NCI-H524 treated with DMSO at 0.1 percent for 48 hours (cell line): ENCODE results near the gene FOSL2.
A peak's percentile ranks its signal among the peaks of the same experiment; 100 is the strongest.

Experiments
- DNase-seq: peaks from one replicate; lab custom pipeline; 2025; lab: John Stamatoyannopoulos, UW

FOSL2 gene

GRCh38 chr2:28395334-28396061, 2.8 kb downstream of the FOSL2 start:
- DNase-seq = peak; percentile 28

GRCh38 chr2:28397043-28397381, 4.4 kb downstream of the FOSL2 start:
- no peak for DNase-seq

- DNase-seq = no peak
Observed at GRCh38 chr2:28398101-28398834, 5.6 kb downstream of the FOSL2 start.

- no peak for DNase-seq
Observed at GRCh38 chr2:28399289-28399688, 6.6 kb downstream of the FOSL2 start.

- no peak for DNase-seq
Observed at GRCh38 chr2:28399956-28400355, 7.3 kb downstream of the FOSL2 start.

- no peak for DNase-seq
Observed at GRCh38 chr2:28400419-28400818, 7.8 kb downstream of the FOSL2 start.

GRCh38 chr2:28400921-28401320, 8.3 kb downstream of the FOSL2 start:
- no peak for DNase-seq

- no peak for DNase-seq
Observed at GRCh38 chr2:28401411-28401810, 8.8 kb downstream of the FOSL2 start.

GRCh38 chr2:28401948-28402550, 9.4 kb downstream of the FOSL2 start:
- DNase-seq = no peak

GRCh38 chr2:28403370-28403956, 10.8 kb downstream of the FOSL2 start:
- DNase-seq = no peak

GRCh38 chr2:28404086-28404485, 11.4 kb downstream of the FOSL2 start:
- DNase-seq = no peak

GRCh38 chr2:28405537-28405936, 12.9 kb downstream of the FOSL2 start:
- DNase-seq = no peak

- no peak for DNase-seq
Observed at GRCh38 chr2:28406276-28407096, 13.8 kb downstream of the FOSL2 start.

- no peak for DNase-seq
Observed at GRCh38 chr2:28407131-28407975, 14.7 kb downstream of the FOSL2 start.

GRCh38 chr2:28407976-28408690, 15.5 kb downstream of the FOSL2 start:
- DNase-seq = no peak

GRCh38 chr2:28408764-28409599, 16.3 kb downstream of the FOSL2 start:
- DNase-seq = no peak

- no peak for DNase-seq
Observed at GRCh38 chr2:28411166-28411755, 18.6 kb downstream of the FOSL2 start.

- DNase-seq = no peak
Observed at GRCh38 chr2:28411956-28412609, 19.4 kb downstream of the FOSL2 start.
